Bronchial epithelial cell (primary cell): Measurements from ENCODE around the gene MT1F. TPM values are rescaled to one million over a fixed set of nuclear protein-coding genes. Genes with fewer than 3 reads are reported as not detected.
A peak's percentile ranks its signal among the peaks of the same experiment; 100 is the strongest.

Source experiments
- DNase-seq: peaks from one replicate; pipeline ENCODE4 v3.0.0-alpha.2; 2010; ENCODE audit warnings: low read depth
- FAIRE-seq: peaks from 2 replicates; lab custom pipeline; 2011; peaks lifted over from hg19 to GRCh38; lab: Jason Lieb, UNC
- H3K27me3 ChIP-seq: 2 replicates; pipeline ENCODE4 v1.5.1; 2011; ENCODE audit warnings: low read length; ENCODE audit not compliant: control insufficient read depth, insufficient read depth
- H3K36me3 ChIP-seq: 2 replicates; pipeline ENCODE4 v1.5.1; 2011; ENCODE audit warnings: low read length; ENCODE audit not compliant: control insufficient read depth, insufficient read depth
- H3K4me3 ChIP-seq: 2 replicates; pipeline ENCODE4 v1.5.1; 2011; ENCODE audit warnings: mild to moderate bottlenecking, low read depth, low read length, control low read depth
- CTCF ChIP-seq: IDR thresholded peaks from 2 replicates; pipeline ENCODE4 v1.5.1; 2011; ENCODE audit warnings: mild to moderate bottlenecking, moderate library complexity, low read length, control low read depth, inconsistent platforms; ENCODE audit not compliant: insufficient read depth, severe bottlenecking
- total RNA-seq: library from RNA; depleted of rRNA; stranded (reverse); fragments of >200 nt; gene quantifications from 2 replicates; pipeline ENCODE4 v1.2.1, GENCODE V29; 2014

MT1F gene
- 1.5 and 1.6 TPM in 2 replicates for total RNA-seq

DNA sequence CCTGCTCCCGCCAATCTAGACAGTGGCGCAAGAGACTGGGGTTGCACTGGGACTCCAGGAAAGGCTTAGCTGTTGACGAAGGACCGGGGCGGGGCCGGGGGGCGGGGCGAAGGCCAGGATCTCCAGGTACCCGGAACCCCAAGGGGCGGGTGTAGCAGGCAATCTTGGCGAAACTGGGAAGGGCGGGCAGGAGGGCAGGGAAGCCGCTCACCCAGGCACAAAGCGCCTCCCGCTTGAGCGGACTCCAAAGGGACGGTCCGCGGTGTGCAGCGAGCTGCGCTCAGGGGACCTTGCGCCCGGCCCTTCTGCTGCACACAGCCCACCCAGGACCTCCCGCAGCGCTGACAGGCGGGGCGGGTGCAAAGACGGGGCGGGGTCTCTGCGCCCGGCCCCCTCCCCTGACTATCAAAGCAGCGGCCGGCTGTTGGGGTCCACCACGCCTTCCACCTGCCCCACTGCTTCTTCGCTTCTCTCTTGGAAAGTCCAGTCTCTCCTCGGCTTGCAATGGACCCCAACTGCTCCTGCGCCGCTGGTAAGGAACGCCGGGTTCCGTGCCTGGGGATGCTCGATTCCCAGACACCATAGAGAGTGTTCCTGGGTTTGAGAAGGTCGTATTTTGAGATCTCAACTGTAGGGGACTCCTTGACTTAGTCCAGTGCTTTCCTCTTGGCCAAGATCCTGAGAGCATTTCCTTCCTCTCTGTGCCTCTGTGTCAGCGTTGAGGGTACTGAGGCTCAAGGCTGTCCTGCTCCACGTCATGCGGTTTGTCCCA is at the start of gene MT1F:
MT1F (plus strand) TSS at position 405 of the 772 bp plus-strand sequence; CDS start at position 505, 100 bp downstream.
- peak; percentile 82 for DNase-seq
- no peak for TF ChIP-seq CTCF
- peaks cover 1% of the 10 kb centered on the region for H3K27me3 ChIP-seq
- H3K36me3 ChIP-seq: no peaks in the 10 kb centered on the region
- FAIRE-seq: no peak
- peak within 1 kb of the TSS; percentile 41 for H3K4me3 ChIP-seq

DNA sequence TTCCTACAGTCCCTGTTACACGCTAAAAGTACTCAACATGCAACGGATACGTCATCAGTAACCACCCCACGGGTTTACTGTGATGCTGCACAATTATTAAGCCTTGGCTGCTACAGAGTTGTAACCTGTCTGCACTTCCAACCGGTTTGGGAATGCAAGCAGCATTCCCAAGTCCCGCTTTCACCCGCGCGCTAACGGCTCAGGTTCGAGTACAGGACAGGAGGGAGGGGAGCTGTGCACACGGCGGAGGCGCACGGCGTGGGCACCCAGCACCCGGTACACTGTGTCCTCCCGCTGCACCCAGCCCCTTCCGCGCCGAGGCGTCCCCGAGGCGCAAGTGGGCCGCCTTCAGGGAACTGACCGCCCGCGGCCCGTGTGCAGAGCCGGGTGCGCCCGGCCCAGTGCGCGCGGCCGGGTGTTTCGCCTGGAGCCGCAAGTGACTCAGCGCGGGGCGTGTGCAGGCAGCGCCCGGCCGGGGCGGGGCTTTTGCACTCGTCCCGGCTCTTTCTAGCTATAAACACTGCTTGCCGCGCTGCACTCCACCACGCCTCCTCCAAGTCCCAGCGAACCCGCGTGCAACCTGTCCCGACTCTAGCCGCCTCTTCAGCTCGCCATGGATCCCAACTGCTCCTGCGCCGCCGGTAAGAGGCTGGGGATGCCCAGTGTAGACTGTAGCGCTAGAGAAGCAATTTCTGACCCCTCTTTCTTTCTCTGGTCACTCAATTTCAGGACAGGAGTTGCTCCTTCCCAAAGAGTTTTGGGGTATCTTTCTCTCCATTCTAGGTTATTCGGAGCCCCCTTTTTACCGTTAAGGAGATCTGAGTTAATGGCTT is 49.5 kb upstream of the MT1F start, which contains the start of gene MT2A:
MT2A (plus strand) TSS at position 542 of the 833 bp plus-strand sequence; CDS start at position 614, 72 bp downstream.
- DNase-seq (peak; percentile 89), FAIRE-seq (no peak)
- H3K4me3 ChIP-seq: peak within 1 kb of the TSS; percentile 50

GRCh38 chr16:56608876-56609462 is 48.8 kb upstream of the MT1F start:
- no peak for TF ChIP-seq CTCF
- no peaks in the 10 kb centered on the region for H3K27me3 ChIP-seq
- H3K4me3 ChIP-seq: peak overlapping the region; percentile 50
- H3K36me3 ChIP-seq: no peaks in the 10 kb centered on the region
- DNase-seq (peak; percentile 7), FAIRE-seq (no peak)

More for the DNA sequence above, 49.5 kb upstream of the MT1F start, which contains the start of gene MT2A:
- Histone ChIP-seq H3K36me3 (no peaks in the 10 kb centered on the region), H3K27me3 (no peaks in the 10 kb centered on the region)
- no peak for TF ChIP-seq CTCF

DNA sequence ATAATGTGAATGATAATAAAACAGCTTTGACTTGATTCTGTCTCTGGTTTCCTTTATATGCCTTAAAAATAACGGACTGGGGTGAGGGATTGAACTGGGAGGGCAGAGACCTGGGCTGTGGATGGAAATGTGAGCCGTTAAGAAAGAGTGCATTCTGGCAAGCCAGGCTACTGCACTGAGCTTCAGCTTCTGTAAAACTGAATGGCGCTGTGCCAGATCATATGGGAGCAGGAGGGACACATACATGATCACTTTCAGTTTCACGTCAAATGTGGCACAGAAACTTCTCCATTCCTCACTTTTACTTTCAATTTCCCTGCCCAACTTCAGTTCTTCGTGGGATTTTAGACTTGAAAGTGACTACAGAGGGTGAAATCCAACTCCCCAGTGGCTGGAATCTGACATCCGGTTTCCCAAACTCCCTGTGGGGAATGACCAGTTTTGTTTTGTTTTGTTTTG is 48.3 kb upstream of the MT1F start:
- no peak for FAIRE-seq
- peak; percentile 89 for DNase-seq
- Histone ChIP-seq H3K4me3 (peak overlapping the region; percentile 50), H3K36me3 (no peaks in the 10 kb centered on the region), H3K27me3 (no peaks in the 10 kb centered on the region)
- no peak for TF ChIP-seq CTCF

GRCh38 chr16:56610017-56610608 is 47.6 kb upstream of the MT1F start:
- no peak for TF ChIP-seq CTCF
- no peak for FAIRE-seq
- no peaks in the 10 kb centered on the region for H3K27me3 ChIP-seq
- H3K36me3 ChIP-seq: no peaks in the 10 kb centered on the region
- peak; percentile 97 for DNase-seq
- no peak overlapping the region for H3K4me3 ChIP-seq
